GM21737 (cell line): ENCODE results near the gene CARD19.
A peak's percentile ranks its signal among the peaks of the same experiment; 100 is the strongest.

Source experiments
- ATAC-seq: cut with Tn5 transposase; IDR thresholded peaks from one replicate; pipeline ENCODE4 v1.9.1; 2021; ENCODE audit warnings: mild to moderate bottlenecking, moderate library complexity; ENCODE audit not compliant: unreplicated experiment

The CARD19 gene

DNA sequence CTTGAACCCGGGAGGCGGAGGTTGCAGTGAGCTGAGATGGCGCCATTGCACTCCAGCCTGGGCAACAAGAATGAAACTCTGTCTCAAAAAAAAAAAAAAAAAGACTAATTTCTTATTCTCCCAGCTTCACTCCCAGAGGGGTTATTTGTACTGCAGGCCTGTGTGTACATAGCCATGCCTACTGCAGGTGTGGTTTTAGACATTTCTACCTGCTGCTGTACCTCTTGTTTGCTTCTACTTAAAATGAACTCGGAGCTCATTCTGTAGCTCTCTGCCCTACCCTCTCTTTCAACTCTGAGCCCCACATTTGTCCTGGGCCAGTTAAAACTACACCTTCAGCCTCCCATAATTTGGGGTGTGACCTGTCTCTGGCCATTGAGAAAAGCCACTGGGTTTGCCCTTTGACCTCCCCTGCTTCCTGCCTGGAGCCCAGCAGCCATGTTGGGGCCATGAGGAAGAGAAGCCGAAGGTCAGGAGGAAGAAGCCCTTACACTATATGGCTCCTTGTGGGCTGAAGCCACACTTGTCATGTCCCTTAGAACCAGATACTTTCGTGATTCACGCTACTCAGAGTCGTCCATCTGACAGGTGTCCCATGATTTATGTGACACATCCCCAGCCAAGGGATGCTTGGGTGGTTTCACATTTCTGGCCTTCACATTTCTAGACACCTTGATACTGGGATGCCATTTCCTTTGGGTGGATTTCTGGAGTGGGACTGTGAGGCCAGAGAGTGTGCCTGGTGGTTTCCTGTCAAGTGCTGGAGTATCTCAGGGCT is 9.4 kb upstream of the CARD19 start:
- no peak for ATAC-seq

DNA sequence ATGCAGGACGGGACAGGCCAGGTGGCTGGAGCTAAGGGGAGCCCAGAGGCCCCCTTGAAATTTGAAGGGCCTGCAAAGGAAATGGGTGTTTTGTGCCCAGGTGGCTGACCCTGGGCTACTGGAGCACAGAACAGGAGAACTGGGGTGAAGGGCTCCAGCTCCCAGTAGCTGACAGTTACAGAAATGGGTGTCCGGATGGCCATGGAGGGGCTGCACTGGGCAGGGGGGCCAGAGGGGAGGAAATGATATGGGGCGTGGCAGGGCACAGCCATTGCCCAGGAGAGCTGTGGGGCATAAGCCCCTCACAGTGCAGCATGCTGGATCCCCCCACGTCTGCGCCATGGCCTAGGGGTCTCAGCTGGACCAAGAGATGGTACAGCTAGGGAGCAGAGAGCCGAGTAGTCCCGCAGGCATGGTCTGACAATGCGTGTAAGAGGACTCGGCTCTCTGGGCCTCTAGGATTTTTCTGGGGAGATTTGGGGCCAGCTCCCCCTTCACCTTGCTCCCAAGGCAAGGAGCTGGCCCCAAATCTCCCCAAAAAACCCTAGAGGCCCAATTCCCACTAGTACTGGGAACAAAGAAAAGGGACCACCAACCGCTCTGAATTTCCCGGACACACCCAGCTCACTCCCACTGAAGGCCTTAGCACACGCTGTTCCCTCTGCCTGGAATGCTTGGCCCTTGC is 7.9 kb upstream of the CARD19 start:
- ATAC-seq, result no peak

DNA sequence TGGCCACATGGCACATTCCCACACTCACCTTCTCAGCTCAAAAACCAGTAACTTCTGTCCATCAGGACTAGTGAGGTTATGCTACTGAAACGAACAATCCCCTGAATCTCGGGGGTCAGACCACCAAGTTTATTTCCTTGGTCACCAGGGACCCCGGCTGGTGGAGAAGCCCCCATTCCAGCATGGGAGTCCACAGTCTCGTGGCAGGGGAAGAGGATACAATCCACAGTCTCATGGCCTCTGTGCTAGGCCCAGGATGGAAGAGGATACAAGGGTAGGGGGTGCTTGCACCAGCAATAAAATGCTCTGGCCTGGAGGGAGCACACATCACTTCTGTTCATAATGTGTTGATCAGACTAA is 7.4 kb upstream of the CARD19 start:
- ATAC-seq, result no peak

DNA sequence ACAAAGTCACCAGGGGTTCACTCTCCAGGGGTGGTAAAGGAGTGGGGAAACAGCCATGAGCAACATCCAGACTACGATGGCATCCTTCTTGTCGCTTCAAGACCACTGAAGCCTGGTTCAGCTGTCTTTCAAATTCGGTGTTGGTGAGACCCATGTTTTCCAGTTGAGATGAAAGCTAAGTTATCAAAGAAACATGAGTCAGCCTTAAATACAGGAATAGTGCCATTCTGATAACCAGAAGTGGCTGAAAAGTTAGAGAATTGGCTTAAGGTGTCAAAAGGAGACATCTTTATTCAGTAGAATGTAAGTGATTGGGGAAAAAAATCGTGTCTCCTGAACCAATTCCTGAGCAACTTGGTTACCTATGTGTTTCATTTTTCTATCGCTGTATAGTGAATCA is 7.0 kb upstream of the CARD19 start:
- ATAC-seq, result no peak

GRCh38 chr9:93089481-93089991 is 6.5 kb upstream of the CARD19 start:
- ATAC-seq, result no peak

DNA sequence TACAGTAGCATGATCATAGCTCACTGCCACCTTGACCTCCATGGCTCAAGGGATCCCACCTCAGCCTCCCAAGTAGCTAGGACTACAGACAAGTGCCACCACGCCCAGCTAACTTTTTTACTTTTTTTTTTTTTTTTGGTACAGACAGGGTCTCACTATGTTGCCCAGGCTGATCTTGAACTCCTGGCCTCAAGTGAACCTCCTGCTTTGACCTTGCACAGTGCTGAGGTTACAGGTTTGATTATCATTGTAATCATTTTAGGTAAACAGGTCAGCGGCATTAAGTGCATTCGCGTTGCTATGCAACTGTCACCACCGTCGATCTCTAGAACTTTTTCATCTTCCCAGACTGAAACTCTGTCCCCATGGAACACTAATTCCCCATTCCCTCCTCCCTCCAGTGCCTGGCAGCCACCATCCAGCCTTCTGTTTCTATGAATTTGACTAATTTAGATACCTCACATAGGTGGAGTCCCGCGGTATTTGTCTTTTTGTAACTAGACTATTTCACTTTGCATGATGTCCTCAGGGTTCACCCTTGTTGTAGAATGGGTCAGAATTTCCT is 5.8 kb upstream of the CARD19 start:
- ATAC-seq, result no peak

DNA sequence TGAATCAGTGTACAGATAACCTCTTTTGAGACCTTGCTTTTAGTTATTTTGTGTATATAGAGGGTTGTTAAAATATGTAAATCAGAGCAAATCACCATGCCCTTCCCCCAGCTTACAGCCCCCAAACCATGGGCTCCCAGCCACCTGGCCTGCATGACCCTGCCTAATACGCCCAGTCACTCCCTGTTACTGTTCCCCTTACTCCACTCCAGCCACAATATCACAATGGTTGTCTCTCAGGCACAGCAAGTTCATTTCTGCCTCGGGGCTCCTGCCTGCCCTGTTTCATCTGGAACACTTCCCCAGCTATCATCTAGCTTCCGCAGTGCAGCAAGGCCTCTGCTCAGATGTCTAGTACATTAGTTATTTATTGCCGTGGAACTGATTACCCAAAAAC is 5.0 kb upstream of the CARD19 start:
- no peak for ATAC-seq

DNA sequence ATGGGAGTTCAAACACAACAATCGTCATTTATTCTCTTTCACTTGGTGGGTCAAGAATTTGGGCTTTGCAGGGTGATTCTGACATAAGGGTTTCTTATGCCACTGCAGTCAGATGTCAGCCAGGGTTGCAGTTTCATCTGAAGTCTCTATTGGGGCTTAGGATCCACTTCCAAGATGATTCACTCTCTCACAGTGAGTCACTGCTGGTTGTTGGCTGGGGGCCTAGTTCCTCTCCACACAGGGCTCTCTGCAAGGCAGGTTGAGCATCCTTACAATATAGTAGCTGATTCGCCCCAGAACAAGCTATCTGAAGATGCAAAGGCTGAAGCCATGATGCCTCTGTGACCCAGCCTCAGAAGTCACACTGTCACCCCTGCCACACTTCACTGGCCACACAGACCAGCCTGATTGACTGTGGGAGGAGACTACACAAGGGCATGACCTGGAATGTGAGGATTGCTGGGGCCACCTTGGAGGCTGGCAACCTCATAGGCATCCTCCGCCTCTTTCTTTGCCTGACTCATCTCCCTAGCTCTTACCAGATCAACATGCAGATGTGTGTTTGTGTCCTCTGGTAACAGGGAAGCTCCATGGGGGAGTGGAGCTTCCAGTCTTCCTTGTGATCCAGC is 4.5 kb upstream of the CARD19 start:
- no peak for ATAC-seq

DNA sequence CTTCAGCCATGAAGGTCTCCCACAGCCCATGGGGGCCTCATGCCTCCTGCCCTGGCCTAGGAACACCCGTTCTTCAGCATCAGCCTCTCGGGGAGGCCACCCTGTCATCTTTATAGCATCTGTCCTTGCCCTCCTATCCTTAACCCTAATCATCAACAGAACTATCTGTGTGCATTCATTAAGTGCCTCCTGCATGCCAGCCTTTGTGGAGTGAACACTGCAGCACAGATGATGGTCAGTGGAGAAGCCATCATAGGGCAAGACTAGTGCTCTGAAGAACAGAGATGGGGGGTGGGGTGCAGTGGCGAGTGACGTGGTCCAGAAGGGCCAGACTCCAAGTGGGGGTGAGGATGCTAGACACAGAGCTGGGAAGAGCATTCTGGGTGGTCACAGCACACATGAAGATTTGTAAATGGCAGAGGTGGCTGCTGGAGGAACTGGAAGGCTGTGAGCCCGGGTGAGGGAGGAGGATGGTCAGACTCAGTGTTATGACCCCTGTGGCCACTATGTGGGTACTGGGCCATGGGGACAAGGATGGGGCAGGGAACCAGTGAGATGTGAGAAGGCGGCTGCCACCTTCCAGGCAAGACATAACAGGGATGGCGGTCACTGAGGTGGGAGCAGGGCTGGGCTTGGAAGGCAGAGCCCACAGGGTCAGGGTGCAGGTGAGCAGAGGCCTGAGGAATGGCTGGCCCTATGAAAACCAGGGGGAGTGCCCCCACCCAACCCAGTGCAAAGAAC is 3.6 kb upstream of the CARD19 start:
- ATAC-seq, result no peak

- no peak for ATAC-seq
Measured at GRCh38 chr9:93093127-93093876, 2.7 kb upstream of the CARD19 start.

DNA sequence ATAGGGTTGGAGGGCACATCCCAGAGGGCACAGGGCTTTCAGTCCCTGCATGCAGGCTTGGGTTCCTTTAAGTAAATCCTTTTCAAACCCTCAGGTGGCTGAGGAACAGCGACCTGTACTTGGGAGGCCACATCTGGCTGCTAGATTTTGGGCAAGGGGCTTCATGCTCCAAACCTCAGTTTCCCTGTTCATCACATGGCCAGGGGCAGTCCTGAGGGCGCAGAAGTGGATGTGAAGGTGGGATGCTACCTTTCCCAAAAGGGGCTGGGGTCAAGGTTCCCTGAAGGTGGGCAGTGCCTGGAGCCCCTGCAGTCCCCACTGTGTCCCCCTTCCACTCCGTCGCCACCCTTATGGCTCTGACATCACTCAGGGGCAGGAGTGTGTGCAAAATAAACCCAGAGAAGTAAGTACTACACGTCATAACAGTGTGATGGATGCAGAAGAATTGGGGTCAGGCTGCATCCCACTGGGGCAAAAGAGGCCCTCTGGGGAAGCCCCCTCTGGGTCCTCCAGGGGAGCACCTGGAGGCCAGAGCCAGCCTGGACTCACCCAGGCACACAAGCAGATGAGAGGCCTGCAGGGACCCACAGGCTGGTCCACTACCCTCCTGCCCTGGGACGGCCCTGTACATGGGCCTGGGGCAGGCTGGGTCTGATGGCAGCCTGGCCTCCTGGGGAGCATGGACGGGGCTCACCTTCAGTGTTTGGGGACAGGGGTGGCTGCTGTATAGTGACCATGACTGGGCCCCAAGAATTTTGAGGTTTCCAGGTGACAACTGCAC is 1.9 kb upstream of the CARD19 start:
- ATAC-seq, result no peak

DNA sequence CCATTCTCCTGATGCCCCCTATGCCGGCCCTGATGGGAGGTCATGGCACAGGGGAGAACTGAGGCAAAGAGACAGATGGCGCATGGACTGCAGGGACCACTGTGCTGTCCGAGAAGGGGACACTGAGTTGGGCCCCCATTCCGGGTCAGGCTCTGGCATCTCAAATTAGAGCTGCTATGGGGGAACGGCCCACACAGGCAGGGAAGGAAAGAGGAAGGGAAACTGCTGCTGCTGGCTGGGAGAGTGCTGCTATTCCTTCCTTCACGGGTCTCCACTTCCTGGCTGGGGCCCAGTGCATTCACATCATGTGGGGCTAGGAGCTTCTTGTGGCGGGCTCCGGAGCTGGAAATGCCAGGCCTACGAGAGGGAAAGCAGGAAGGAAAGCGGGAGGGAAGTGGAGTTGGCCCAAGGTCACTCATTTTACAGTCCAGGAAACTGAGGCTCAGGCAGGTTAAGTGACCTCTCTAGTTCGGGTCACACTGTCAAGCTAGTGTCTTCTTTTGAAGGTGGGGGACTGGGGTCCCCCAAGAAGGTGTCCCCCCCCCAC is 1.3 kb upstream of the CARD19 start:
- no peak for ATAC-seq

DNA sequence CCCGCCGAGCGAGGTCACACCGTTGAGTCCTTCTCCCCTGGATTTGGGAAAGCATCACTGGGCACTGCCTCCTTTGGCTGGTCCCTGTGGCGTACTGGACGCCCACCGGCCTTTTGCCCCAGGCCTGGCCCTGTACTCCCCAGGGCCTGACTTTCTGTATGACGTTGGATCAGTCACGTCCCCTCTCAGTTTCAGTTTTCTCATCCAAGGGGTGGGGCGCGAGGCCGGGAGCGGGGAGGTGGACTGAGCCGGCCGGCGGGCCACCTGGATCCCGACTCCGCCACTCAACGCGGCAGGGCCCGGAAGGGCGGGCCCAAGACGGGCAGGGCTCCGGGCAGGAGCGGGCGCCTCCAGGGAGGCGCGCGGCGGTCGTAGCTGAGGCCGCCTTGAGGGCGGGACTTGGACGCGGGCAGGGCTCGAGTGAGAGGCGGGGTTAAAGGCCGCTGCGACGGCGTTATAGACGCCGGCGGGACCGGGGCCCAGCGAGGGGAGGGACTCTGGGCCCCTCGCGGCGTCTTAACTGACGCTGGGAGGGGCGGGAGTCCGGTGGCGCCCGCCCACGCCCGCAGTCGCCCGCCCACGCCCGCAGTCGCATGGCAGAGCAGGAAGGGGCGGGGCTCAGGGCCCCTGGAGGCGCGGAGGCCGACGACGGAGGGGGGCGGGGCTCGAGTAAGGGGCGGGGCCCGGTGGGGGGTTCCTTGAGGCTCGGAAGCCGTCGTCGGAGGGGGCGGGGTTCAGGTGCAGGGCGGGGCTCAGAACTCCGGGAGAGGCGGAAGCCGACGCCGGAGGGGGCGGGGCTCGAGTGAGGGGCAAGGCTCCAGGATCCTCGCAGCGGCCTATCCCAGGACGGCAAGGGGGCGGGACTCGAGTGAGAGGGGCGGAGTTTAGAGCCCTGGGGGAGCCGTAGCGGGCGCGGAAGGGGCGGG is 549 bp upstream of the CARD19 start:
- peak; percentile 58 for ATAC-seq

DNA sequence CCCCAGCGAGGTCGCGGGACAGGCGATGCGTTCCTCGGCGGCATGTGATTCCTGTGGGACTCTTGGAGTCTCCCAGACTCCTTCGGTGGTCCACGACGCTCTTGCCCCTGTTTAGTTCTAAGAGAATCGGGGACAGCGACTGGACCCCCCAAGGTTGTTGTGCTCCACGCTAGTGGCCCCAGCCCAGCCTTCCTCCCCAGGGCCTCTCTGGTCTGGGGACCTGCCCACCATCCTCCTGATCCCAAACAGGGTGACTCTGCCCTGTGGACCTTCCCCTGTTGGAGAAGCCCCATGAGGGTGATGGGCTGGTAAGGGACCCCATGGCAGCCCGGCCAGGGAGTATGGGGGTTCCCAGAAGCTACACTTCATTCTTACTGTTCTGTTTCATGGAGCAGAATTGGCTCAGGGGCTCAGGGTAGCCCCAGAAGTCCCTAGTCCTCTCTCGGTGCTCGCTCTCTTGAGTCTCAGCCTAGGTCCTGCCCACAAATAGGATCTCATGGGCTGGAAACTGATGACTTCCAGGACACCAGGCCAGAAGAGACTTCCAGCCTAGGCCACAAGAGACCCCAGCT is 880 bp downstream of the CARD19 start:
- ATAC-seq, result no peak

DNA sequence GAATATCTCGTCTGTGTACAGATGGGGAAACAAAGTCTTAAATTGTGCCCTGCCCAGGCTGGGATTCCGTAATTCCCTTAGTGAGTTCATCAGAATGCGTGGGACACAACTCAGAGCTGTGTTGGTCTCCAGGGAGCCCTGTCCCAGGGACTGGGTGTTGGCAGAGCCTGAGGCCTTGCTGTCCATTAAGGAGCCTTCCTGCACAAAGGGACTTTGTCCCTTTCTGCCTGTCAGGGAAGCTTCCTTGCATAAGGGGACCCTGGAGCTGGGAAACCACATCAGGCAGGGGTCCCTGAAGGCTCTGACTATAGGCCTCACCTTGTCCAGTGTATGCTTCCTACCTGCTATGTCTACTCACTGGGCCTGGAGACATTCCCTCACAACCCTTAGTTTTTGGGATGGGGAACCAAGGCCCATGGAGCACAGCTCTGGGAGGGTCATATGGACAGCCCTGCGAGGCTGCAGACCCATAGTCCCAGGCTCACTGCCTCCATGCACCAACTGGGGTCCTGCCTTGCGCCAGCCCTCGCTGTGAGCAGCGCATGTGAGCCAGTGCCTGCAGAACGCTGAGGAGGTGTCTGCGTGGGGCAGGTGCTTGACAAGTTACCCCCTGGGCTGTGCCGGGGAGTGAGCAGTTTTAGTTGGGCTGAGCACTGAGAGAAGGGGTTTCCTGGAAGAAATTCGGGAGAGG is 1.6 kb downstream of the CARD19 start:
- ATAC-seq, result no peak

DNA sequence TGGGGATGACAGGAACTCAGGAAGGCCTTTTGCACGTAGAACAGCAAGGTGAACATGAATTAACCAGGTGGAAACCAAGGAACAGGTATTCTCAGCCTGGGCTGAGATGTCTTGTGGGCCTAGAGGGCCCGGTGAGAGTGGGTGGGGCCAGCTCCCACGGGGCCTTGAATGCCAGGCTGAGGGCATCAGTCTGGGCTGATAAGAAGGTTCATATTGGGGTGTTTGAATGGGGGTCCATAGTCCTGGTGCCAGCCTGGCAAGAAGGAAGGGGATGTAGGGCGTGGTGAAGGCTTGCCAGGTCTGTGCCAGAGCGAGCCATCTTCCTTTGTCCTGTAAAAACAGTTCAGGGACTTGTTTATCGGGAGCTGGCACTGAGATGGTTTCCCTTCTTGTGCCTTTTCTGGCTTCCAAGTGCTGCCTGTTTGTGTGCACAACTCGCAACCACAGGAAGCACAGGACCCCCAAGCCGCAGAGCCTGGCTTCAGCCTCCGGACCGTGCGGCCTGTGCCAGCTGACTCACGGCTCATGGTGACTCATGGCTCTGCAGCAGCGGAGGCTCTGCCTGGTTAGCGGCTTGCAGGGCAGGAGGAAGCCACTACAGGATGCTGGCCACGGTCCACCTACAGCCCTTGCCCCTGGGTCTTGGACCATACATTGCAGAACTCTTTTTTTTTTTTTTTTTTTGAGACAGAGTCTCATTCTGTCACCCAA is 2.4 kb downstream of the CARD19 start:
- ATAC-seq, result no peak
